CD4-positive, alpha-beta T cell treated with Interleukin-17A for 4 hours (primary cell): ENCODE data around the gene HSPA5.
"Not testable (repeated sequence)": the region's sequence is repeated elsewhere in the genome, so short reads cannot be mapped to it uniquely, and the experiment has no call there.

Source experiments
- DNase-seq: peaks from one replicate; pipeline ENCODE4 v3.0.0-alpha.2; 2020; ENCODE audit warnings: mixed read lengths

The HSPA5 gene

DNA sequence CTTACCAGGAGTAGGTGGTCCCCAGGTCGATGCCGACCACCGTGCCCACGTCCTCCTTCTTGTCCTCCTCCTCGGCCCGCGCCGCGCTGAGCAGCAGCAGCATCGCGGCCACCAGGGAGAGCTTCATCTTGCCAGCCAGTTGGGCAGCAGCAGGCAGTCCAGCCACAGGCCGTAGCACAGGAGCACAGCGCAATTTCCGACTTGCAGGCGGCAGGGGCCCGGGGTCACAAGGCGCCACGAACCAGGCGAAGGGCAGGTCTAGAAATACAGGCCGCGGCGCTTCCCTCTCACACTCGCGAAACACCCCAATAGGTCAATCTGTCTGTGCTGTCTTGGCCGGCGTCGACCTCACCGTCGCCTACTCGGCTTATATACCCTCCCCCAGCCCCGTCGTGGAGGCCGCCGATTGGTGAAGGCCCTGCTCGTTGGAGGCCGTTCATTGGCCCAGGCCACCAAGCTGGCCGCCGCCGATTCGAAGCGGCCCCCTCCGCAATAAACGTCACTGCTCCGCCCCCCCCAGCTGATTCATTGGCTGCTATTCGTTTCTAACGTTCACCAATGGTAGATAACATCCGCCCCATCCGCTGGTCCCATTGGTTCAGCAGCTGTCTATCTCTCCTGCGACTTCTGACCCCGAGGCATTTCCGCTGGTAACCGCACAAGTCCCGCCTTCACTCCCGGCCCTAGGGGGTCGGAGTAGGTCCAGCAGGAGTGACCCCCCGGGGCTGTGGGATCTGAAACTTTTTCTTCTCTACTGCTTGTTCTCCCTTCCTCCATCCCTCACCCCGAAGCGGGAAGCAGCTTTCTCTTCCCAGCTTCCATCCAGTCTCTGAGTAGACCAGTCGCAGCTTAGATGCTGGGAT, at the start of gene HSPA5:
TSS of gene HSPA5 (minus strand) at position 344 of the 863 bp plus-strand sequence. CDS start at position 127, 217 bp downstream.
- peak; percentile 99 for DNase-seq

DNA sequence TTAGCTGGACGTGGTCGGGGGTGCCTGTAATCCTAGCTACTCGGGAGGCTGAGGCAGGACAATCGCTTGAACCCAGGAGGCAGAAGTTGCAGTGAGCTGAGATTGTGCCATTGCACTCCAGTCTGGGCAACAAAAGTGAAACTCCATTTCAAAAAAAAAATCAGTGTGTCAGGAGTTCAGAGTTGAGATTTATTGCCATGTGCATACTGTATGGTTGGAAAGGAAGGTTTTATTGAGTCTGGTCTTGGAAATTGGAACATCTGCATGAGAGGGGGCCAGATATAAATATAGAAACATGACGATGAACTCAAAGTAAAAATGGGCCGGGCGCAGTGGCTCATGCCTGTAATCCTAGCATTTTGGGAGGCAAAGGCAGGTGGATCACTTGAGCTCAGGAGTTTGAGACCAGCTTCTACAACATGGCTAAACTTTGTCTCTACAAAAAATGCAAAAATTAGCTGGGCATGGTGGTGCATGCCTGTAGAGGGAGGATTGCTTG, 45.8 kb upstream of the HSPA5 start:
- not testable (repeated sequence) for DNase-seq

DNA sequence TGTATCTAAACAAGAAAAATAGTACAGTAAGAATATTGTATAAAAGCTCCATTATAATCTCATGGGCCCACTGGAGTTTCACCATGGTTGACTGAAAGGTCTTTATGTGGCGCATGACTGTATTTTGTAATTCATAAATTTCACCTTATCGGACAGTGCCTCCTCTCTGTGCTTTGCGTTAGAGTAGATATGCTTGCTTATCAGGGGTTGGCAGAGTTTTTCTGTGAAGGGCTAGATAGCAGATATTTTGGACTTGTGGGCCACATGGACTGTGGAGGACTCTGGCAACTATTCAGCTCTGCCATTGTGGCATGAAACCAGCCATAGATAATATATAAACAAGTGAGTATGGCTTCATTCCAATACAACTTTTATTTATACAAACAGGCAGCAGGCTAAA, 43.7 kb upstream of the HSPA5 start:
- no peak for DNase-seq

DNA sequence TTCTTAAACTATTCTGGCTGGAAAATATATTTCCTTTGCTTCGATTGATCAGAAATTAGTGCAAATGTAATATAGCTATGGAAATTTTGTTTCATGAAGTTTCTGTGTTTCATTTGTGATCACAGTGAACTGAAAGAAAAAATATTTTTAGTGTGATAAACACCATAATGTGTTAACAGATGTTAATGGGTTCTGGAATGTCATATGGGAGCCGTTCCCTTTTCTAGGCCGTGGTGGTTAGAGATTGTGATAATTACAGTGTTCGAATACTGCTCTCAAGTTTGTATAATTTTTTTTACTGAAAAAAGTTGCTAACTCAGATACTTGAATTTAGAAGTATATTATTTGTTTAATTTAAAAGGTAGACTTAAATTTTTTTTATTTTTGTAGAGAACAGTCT, 39.8 kb upstream of the HSPA5 start:
- DNase-seq, result no peak

DNA sequence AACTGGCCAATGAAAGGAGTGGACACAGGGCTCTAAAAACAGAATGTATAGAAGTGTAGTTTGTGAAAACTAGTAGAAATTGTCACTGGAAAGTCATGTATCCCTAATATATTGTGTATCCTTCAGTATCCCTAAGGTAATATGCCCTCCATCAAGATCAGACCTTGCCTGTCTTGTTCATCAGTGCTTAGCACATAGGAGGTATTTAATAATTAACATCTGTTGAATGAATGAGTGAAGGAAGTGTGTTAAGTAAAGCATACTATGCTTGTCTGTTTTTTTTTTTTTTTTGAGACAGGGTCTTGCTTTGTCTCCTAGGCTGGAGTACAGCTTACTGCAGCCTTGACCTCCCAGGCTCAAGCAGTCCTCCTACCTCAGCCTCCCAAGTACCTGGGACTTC, 36.3 kb upstream of the HSPA5 start:
- no peak for DNase-seq

DNA sequence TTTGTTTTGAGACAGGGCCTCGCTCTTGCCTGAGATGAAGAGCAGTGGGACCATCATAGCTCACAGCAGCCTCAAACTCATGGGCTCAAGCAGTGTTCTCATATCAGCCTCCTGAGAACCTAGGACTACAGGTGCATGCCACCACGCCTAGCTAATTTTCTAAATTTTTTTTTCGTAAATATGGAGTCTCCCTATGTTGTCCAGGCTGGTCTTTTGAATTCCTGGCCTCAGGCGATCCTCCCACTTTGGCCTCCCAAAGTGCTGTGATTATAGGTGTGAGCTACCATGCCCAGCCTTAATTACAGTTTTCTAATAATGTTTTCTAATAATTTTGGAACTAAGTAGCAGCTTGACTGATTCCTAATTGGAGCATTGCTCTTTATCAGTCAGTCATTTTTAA, 35.6 kb upstream of the HSPA5 start:
- DNase-seq, result no peak

DNA sequence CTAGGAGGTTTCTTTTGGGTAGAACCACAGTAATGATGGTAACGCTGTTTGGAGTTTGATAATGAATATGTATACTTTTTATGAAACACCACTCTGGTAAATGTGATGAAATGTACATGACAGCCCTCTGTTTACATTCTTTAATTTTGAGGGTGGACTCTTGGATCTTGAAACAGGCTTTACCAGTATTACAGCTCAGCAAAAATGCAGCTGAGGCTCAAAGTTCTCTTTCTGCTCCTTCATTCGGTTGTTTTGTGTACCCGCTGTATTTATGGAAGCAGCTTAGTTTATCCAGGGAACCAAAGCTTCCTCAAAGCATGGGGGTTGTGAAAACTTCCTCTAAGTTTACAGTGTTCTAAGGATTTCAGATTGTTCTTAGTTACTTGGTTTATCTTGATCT, 31.6 kb upstream of the HSPA5 start:
- DNase-seq, result no peak

DNA sequence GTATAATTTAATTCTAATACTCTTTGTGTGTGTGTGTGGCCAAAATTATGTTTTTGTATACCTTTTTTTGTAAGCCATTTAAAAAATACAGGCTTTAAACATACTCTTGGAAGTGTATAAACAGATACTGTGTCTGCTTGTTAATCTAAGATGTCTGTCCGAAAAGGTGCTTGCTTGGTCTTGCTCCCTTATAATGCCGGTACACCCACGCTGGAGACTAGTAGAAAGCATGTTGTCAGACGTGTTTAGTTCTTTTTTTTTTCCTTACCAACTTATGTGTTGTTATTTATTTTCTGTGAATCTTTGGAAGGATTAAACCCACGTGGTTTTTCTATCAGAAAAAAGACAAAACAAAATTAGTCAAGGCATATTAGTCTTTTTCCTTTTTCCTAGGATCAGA, 29.9 kb upstream of the HSPA5 start:
- DNase-seq, result no peak

DNA sequence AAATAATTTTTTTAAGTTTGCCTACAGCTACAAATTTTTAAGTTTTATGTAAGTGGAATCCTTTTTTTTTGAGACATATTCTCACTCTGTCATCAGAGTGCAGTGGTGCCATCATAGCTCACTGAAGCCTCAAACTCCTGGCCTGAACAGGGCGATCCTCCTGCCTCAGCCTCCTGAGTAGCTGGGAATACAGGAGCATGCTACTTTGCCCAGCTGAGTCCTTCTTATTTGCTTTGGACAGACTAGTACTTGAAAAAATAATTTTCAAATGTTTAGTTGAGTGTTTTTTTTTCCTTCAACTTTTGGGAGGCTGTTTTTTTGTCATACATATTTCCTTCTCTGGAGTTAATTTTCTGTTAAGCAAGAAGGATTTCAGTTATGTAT, 27.9 kb upstream of the HSPA5 start:
- DNase-seq, result no peak

DNA sequence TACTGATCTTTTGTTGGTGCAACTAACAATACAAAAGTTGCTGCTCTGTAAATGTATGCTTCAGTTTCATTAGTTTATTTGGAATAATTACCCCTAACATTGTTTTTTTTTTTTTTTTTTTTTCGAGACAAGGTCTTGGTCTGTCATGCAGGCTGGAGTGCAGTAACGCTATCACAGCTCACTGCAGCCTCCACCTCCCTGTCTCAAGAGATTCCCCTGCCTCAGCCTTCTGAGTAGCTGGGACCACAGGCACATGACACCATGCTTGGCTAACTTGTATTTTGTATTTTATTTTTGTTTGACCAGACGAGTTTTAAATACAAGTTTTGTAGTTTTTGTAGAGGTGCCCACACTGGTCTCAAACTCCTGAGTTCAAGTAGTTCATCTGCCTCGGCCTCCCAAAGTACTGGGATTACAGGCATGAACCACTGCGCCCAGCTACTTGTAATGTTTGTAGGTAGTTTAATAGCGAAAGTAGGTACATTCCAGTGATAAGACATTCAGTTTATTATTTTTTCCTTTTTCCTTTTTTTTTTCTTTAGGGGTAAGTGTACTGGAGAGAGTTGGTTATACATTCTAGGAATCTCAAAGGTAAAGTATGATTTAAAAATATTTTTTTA, 27.4 kb upstream of the HSPA5 start:
- no peak for DNase-seq

DNA sequence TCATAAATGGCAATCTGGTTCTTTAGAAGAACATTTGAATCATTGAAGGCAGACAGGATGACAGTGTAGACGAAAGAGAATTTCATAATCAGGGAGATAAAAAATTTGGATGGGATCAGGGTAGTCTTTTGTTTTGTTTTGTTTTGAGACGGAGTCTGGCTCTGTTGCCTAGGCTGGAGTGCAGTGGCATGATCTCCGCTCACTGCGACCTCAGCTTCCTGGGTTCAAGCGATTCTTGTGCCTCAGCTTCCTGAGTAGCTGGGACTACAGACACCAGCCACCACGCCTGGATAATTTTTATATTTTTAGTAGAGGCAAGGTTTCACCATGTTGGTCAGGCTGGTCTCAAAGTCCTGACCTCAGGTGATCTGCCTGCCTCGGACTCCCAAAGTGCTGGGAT, 22.9 kb upstream of the HSPA5 start:
- peak; percentile 40 for DNase-seq

DNA sequence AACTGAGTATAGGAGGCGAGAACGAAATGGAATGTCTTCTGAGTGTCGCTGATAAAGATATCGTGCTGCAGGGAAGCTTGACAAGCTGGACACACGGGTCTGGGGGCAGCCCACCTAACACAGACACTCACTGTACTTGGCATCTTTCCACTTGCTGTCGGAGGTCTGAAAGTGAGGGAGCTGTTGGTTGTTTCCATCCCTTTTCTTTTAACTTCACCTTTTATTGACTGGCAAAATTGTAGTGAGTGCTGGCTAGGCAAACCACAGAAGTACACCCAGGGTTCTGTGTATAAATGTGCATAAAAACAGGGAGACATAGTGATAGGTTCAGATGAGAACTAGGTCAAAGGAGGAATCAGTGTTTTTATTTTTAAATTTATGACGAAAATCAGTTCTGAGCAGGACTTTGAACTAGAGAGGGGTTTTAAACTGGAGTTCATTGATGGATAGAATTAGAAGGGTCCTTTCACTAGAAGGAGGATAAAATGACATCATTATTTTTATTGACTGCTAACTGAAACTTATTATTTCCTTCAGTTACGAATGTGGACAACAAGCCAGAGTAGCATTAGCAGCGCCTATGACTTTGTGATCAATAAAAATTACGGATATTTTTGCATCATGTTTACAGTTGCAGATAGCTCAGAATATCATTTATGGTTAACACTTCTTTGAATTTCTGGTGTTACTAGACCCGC, 21.3 kb upstream of the HSPA5 start:
- DNase-seq, result no peak

DNA sequence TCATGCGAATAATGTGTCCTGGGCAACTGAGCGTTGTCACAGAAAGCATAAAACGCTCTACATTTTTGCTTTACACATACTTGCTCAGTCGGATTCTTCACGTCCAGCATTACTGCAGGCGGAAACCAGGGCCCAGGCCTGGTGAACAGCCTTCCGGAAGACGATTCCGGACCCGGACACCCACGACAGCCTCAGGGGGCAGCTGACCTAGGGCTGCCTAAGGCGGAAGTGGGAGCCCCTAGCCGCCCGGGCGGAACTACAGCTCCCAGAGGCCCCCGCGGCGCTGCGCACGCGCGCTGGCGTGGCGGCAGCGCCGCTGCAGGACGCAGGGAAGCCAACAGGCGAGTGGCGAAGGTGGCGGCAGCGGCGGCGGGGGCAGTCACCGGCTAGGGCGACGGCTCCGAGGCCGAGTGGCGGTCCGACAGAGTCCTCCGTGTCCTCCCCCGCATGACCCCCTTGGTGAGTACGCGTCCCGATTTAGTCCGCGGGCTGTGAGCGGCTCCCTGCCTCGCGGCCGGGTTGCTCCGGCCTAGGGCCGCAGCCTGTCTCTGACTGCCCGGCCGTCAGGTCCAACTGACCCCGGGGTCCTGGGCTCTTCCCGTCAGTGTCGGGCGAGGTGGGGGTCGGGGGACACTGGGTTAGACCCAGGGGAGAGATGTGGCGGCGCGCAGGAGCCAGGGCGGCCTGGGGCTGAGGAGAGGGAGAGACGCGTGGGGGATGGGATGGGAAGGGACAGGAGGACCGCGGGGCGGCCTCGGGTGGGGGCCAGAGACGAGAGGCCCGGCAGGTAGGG, 20.6 kb upstream of the HSPA5 start, which contains the start of gene GAPVD1:
TSS of gene GAPVD1 (plus strand) at position 326 of the 793 bp plus-strand sequence. CDS start 37,096 bp downstream, outside the sequence.
- DNase-seq, result peak; percentile 89

DNA sequence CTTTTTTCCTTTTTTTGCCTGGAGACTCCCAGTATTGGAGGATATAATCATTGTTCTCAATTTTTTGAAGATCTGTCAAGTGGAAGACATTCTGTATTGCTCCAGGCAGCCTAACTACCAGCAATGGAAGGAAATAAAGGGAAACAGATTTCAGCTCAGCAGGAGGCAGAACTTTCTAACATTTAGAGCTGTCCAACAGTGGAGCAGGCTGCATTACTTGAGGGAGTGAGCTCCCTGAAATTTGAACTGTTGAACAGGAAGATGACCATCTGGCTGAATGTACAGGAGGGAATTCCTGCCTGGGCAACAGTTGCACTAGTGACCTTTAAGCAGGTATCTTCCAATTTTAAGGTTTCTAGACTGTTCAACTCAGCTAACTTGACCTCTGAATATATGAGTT, 19.4 kb upstream of the HSPA5 start:
- no peak for DNase-seq

DNA sequence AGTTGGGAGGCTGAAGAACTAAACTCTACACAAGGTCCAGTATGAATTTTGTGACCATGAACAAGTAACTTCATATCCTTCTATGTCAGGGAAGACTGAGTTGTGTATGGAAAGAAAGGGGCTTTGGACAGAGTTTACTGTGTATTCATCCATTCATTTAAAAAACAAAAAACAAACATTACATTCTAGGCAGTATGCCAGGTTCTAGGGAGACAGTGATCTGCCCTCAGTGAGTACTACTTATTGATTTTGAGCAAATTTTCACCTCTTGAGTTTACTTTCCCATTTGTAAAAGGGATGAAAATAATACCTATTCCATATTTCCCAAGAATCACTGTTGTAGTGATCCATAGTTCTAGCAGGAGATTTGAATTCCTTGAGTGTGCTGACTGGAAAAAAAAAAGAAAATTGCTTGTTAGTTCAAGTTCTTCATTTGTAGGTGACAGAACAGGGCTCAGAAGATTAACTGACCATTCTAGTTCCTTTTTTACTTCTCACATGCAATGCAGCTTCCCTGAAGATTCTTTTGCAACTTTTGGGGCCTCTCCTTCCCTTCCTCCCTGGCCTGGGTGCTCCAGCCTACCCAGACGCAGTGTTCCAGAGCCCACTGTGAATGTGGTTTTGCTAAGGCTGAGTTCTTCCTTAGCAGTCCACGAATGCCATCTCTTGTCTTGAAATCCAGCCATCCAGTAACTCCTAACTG, 17.8 kb upstream of the HSPA5 start:
- DNase-seq, result no peak

DNA sequence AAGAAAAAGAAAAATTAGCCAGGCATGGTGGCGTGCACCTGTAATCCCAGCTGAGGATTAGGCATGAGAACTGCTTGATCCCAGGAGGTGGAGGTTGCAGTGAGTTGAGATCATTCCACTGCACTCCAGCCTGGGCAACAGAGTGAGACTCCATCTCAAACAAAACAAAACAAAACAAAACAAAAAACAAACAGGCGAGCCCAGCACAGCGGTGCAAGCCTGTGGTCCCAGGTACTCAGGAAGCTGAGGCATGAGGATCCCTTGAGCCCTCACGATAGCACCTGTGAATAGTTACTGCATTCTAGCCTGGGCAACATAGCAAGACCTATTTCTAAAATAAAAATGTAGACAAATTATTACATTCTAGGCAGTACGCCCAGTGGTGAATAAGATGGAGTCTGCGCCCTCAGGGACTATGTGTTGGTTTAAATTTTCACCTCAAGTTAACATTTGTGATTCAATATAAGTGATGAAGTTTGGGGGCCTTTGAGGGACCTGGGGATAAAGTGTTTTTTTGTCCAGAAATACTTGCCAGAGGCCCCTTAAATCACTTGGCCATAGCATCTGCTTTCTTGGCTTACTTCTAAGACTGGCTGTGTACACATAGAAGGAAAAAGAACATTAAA, 17.1 kb upstream of the HSPA5 start:
- no peak for DNase-seq

DNA sequence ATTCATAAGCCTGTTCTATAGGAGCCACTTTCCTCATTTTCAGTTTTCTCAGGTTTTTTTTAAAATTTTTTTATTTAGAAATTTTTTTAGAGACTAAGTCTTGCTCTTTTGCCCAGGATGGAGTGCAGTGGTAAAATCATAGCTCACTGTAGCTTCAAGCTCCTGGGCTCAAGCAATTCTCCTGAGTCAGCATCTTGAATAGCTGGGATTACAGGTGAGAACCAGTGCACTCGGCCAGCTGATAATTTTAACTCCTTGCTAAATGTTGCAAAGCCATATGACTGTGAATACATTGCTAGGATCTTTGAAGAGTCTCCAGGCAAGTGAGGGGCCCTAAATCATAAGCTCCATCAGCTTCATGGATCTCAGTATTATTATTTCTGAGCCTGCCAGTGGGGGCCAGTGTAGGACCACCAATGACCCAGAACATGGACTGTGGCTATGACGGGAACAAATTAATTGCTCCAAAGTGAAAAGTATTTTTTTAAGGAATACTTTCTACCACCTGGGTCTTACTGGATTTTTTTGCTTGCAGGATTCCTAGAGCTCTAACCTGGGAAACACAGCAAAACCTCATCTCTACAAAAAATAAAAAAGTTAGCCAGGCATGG, 14.7 kb upstream of the HSPA5 start:
- peak; percentile 17 for DNase-seq

DNA sequence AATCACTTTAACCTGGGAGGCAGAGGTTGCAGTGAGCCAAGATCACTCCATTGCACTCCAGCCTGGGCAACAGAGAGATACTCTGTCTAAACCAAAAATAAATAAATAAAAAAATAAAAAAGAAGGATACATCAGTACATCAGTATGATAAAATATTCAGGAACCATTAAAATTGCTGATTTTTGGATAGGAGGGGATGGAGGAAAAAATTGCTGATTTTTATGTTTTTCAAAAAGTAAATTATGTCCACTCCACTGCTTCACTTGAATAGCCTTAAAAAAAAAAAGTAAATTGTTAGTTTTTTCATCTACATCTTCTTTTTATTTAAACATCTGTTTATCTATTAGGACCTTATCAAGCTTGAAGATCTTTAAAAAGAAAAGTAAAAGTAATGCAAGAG, 13.1 kb upstream of the HSPA5 start:
- no peak for DNase-seq

DNA sequence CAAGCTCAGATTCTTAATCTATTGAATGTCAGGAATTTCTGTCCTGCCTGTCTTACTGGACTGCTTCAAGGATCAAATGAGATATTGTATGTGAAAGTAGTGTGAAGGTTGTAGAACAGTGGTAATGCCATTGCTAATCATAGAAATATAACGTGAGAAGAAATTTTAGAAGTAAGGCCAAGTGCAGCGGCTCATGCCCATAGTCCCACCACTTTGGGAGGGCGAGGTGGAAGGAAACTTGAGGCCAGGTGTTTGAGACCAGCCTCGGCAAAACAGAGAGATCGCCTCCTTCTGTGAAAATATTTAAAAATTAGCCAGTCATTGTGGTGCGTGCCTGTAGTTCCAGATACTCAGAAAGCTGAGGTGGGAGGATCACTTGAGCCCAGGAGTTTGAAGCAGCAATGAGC, 5.1 kb upstream of the HSPA5 start:
- DNase-seq, result no peak

DNA sequence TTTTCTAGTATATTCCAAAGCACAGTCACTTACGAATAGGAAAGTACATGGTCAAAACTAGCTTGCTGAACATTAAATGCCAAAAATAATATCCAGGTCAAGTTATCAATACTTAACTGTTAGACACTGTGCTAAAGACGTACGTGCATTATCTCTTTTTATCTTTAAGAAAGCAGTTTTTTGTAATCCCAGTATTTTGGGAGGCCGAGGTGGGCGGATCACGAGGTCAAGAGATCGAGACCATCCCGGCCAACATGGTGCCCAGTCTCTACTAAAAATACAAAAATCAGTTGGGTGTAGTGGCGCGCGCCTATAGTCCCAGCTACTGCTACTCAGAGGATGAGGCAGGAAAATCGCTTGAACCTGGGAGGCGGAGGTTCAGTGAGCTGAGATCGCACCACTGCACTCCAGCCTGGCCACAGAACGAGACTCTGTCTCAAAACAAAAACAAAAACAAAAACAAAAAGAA, 2.7 kb upstream of the HSPA5 start:
- no peak for DNase-seq
